Ectodermal cell (in vitro differentiated cells): Measurements from ENCODE around the gene SQOR.

ENCODE experiments used
- H3K27ac ChIP-seq: 2 replicates; pipeline ENCODE4 v1.7.0; 2013; ENCODE audit warnings: mild to moderate bottlenecking, low read depth, low read length; ENCODE audit not compliant: insufficient read depth, poor library complexity, severe bottlenecking
- H3K27me3 ChIP-seq: 2 replicates; pipeline ENCODE4 v1.7.0; 2013; ENCODE audit warnings: mild to moderate bottlenecking, low read length; ENCODE audit not compliant: insufficient read depth, control insufficient read depth, poor library complexity, severe bottlenecking
- H3K36me3 ChIP-seq: one replicate; pipeline ENCODE4 v1.7.0; 2013; ENCODE audit warnings: low read length; ENCODE audit not compliant: control insufficient read depth, insufficient read depth
- H3K4me1 ChIP-seq: one replicate; pipeline ENCODE4 v1.7.0; 2013; ENCODE audit warnings: low read length; ENCODE audit not compliant: control insufficient read depth, insufficient read depth
- H3K4me3 ChIP-seq: 2 replicates; pipeline ENCODE4 v1.7.0; 2013; ENCODE audit warnings: low read depth, low read length, control low read depth; ENCODE audit not compliant: insufficient read depth
- H3K9me3 ChIP-seq: 2 replicates; pipeline ENCODE4 v1.7.0; 2013; ENCODE audit warnings: mild to moderate bottlenecking, low read length, moderate library complexity; ENCODE audit not compliant: control insufficient read depth
- WGBS, 2 experiments: methylation state at CpG; one replicate each; pipeline ENCODE4 v1.1.7; 2013; ENCODE audit warnings: missing lambda C conversion rate in 2 of 2; 5-methylcytosine and 5-hydroxymethylcytosine counted together

The SQOR gene

DNA sequence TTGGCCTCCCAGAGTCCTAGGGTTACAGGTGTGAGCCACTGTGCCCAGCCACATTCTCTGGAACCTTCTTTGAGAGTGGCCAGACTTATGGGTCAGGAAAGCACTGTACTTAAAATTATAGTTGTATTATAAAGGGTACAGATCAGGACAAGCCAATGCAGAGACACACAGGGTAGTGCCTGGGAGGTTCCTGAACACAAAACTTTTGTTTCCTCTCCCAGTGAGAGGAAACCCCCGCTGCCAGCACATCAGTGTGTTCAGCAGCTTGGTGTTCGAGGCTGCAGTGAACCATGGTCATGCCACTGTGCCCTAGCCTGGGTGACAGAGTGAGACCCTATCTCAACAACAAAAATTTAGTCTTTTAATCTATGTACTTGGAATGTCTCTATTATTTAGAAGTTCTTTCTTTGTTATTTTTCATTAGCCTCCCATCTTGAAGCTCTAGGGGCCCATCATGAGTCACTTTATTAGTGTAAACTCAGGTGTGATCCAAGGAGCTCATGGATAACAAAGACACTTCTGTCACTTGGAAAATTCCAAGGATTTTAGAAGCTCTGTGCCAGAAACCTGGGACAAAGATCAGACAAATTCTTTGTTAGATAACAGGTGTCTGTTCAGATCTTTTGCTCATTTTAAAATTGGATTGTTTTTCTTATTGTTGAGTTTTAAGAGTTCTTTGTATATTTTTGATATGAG lies 39.8 kb upstream of the SQOR start:
- no peaks in the 10 kb centered on the region for H3K27me3 ChIP-seq
- peaks cover 23% of the 10 kb centered on the region for H3K36me3 ChIP-seq
- H3K9me3 ChIP-seq = no peaks in the 10 kb centered on the region
- WGBS, 2 experiments = 92 to 94% methylated on average over 2 of the region's 2 CpGs
- no peak overlapping the region for H3K4me3 ChIP-seq
- H3K27ac ChIP-seq = no peak overlapping the region
- H3K4me1 ChIP-seq = no peaks in the 10 kb centered on the region

DNA sequence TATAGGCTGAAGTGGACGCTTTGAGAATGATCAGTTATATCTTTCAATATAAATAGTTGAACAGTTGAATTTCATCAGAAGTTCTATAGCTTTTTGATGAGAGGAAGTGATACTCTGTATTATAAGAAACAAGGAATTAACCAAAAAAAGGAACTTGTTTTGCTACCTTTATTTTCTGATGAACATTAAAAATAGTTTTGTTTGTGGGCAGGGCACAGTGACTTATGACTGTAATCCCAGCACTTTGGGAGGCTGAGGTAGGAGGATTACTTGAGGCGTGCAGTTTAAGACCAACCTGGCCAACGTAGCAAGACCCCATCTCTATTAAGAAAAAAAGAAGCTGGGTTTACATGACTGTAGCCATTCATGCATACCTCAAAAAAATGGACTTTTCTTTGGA lies 30.9 kb upstream of the SQOR start:
- H3K36me3 ChIP-seq = no peaks in the 10 kb centered on the region
- H3K4me1 ChIP-seq = no peaks in the 10 kb centered on the region
- no peaks in the 10 kb centered on the region for H3K9me3 ChIP-seq
- 98 to 100% methylated on average over 2 of the region's 3 CpGs for WGBS, 2 experiments
- no peak overlapping the region for H3K4me3 ChIP-seq
- no peak overlapping the region for H3K27ac ChIP-seq
- no peaks in the 10 kb centered on the region for H3K27me3 ChIP-seq

DNA sequence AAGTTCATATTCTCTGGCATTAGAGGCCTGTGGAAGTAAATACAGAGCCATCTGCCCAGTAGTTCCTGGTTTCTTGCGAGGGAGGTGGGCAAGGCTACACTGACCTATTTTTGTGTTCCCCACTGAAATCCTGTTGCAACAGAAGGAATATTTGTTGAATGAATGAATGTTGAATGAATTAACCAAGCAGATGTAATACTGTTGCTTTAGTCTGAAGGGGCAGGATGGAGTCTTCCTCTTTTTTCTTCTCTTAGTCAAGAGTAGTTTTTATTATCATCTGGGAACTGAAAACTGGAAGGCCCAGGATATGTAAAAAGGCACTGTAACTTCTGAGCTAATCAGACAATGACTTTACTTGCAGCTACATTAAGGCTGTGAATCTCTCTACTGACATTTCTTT lies 30.5 kb upstream of the SQOR start:
- no peak overlapping the region for H3K4me3 ChIP-seq
- H3K4me1 ChIP-seq = no peaks in the 10 kb centered on the region
- WGBS, 2 experiments = 89 to 98% methylated on average over 1 of the region's 1 CpG
- no peaks in the 10 kb centered on the region for H3K36me3 ChIP-seq
- no peak overlapping the region for H3K27ac ChIP-seq
- no peaks in the 10 kb centered on the region for H3K27me3 ChIP-seq
- H3K9me3 ChIP-seq = no peaks in the 10 kb centered on the region

DNA sequence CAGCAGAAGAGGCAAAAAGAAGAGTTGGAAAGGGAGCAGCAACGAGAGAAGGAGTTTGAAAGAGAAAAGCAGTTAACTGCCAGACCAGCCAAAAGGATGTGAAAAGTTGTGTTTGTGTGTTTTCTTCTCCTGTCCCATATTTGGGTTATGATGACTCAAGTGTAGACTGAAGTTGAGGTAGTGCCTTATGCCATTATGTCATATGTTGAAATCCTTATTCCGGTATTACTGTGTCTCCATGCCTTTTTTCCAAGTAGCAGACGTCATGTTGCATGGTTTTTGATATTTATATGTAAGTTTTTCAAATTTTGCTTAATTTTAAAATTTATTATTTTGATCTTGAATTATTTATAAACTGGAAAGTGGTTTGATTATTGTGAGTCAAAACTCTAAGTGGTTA lies 28.4 kb upstream of the SQOR start:
- Histone ChIP-seq H3K36me3 (no peaks in the 10 kb centered on the region), H3K4me3 (no peak overlapping the region), H3K4me1 (no peaks in the 10 kb centered on the region), H3K27ac (no peak overlapping the region), H3K27me3 (no peaks in the 10 kb centered on the region), H3K9me3 (no peaks in the 10 kb centered on the region)
- WGBS, 2 experiments = 97 to 99% methylated on average over 2 to 3 of the region's 3 CpGs

DNA sequence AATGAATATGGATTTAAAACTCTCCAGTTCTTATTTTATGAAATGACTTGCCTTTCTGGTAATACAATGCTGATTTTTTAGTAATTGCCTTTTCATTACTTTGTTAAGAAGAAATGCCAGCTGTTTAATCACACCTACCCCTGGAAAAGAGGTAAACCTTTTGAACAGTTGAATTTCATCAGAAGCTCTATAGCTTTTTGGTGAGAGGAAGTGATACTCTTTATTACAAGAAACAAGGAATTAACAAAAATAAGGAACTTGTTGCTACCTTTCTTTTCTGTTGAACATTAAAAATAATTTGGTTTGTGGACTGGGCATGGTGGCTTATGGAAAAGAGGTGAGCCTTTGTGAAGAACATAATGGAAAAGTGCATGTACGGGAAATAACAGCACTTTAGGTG lies 28.0 kb upstream of the SQOR start:
- no peaks in the 10 kb centered on the region for H3K36me3 ChIP-seq
- H3K9me3 ChIP-seq = no peaks in the 10 kb centered on the region
- no peak overlapping the region for H3K4me3 ChIP-seq
- WGBS, 2 experiments = 67 to 100% methylated on average over 1 of the region's 1 CpG
- no peaks in the 10 kb centered on the region for H3K4me1 ChIP-seq
- no peak overlapping the region for H3K27ac ChIP-seq
- H3K27me3 ChIP-seq = no peaks in the 10 kb centered on the region

DNA sequence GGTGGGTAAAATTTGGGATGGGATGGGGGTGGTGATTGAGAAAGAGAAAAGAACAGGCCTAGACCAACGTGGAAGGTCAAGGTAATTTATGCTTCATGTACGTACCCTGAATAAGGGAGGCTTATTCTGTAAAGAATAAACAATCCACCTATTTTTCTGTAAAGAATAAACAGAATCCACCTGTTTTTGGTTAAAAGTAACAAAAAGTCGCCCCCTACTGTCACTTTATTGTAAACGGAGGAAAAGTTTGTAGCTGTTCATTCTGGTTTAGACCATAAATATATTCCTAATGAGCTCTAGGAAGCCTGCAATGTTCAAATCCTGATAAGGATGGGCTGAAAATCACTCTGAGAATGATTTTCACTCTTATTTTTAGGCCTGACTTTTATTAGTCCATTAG lies 23.5 kb upstream of the SQOR start:
- no peak overlapping the region for H3K4me3 ChIP-seq
- H3K4me1 ChIP-seq = no peaks in the 10 kb centered on the region
- H3K36me3 ChIP-seq = no peaks in the 10 kb centered on the region
- H3K27ac ChIP-seq = no peak overlapping the region
- 22 to 31% methylated on average over 4 of the region's 4 CpGs for WGBS, 2 experiments
- no peaks in the 10 kb centered on the region for H3K27me3 ChIP-seq
- H3K9me3 ChIP-seq = no peaks in the 10 kb centered on the region

DNA sequence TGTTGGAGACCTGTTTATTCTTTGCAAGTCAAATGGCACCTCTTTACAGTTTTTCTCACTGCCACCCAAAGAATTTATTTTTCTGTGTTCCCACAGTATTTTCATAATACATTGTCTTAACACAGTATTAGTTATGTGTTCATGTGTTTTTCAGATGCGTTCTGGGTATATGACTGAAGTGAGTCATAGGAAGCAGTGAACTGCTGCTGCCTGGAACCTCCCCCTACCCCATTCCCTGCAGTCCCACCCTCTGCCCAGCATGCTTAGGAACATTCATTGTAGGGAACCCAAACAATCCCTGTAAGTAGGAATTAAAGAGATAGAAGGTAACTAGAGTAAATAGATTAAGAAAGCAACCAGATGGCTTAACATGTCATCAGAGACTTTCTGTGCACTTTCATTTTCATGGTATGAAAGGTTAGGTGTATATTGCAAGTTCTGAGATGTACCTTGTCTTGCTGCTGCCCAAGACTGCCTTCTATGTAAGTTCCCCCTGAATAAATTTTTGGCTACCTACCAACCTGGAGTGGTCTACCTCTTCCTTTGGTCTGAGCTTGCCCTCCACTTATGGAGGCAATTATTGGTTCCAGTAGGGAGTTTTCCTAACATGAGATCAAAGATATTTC lies 21.9 kb upstream of the SQOR start:
- no peaks in the 10 kb centered on the region for H3K9me3 ChIP-seq
- 75% methylated on average over 1 of the region's 1 CpG; no CpG with 5 or more reads in 1 of the 2 experiments for WGBS, 2 experiments
- no peak overlapping the region for H3K4me3 ChIP-seq
- no peaks in the 10 kb centered on the region for H3K36me3 ChIP-seq
- H3K4me1 ChIP-seq = no peaks in the 10 kb centered on the region
- no peak overlapping the region for H3K27ac ChIP-seq
- H3K27me3 ChIP-seq = no peaks in the 10 kb centered on the region

DNA sequence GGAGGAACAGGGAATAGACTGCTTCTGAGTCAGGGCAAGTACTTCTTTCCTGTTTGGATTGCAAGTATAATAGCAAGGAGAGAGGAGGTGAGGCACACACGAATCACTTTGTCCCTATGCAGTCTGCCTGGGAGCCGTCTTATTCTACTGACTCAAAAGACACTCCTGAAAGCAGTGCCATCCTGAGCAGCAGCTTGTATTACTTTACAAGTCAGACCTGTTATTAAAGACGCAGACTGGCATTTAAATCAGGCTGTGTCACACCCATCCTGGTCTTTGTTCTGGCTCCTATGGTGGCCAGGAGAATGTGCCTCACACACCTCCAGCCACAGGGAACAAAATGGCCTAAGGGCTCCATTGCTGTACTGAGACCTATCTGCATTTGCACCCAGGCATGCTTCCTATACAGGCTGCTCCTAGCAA lies 17.9 kb upstream of the SQOR start:
- Histone ChIP-seq H3K4me1 (no peaks in the 10 kb centered on the region), H3K4me3 (no peak overlapping the region), H3K9me3 (no peaks in the 10 kb centered on the region), H3K27ac (no peak overlapping the region), H3K36me3 (no peaks in the 10 kb centered on the region), H3K27me3 (no peaks in the 10 kb centered on the region)
- WGBS, 2 experiments = 70 to 75% methylated on average over 3 of the region's 3 CpGs

DNA sequence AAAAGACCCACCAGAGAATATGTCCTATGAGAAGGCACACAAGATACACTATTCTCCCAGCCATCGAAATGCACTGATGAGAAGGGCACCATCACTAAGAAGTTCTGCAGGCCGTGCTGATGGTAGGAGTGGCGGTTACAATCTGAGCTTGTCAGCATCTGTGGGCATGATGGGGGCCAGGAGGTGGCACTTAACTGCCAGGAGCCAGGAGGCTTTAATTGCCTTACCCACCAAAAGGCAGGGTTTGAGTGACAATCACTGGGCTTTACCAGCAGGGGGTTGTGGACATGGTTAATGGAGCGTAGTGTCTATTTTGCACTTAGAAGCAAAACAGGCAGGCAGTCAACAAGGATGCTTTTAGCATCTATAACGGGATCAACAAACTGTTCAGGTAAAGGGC lies 16.0 kb upstream of the SQOR start:
- no peak overlapping the region for H3K27ac ChIP-seq
- WGBS, 2 experiments = 89 to 96% methylated on average over 5 of the region's 5 CpGs
- no peaks in the 10 kb centered on the region for H3K27me3 ChIP-seq
- H3K4me1 ChIP-seq = no peaks in the 10 kb centered on the region
- H3K36me3 ChIP-seq = no peaks in the 10 kb centered on the region
- H3K4me3 ChIP-seq = no peak overlapping the region
- H3K9me3 ChIP-seq = no peaks in the 10 kb centered on the region

DNA sequence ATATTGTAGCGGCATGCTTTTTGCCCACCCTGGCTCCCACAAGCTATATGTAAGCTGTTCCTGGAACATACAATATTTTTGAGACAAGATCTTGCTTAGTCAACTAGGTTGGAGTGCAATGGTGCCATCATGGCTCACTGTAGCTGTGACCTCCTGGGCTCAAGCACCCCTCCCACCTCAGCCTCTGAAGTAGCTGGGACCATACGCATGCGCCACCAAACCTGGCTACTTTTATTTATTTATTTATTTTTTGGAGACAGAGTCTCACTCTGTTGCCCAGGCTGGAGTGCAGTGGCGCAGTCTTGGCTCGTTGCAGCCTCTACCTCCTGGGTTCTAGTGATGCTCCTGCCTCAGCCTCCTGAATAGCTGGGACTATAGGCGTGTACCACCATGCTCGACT lies 6.7 kb upstream of the SQOR start:
- Histone ChIP-seq H3K4me1 (no peaks in the 10 kb centered on the region), H3K27me3 (peaks cover 3% of the 10 kb centered on the region), H3K27ac (no peak overlapping the region), H3K36me3 (no peaks in the 10 kb centered on the region), H3K9me3 (no peaks in the 10 kb centered on the region), H3K4me3 (no peak overlapping the region)
- 88 to 90% methylated on average over 7 of the region's 7 CpGs for WGBS, 2 experiments
